Endothelial cell of umbilical vein (primary cell): ENCODE data around the gene OTOP2. TPM values are rescaled to one million over a fixed set of nuclear protein-coding genes. Genes with fewer than 3 reads are reported as not detected.

Experiments used
- BruUV-seq: library from RNA; stranded (reverse); fragments of 400-500 nt; replicated peaks from 2 replicates; lab custom pipeline; 2021; lab: Mats Ljungman, UMichigan
- CTCF ChIA-PET: fragments of 300-600, 350-600 bp; sonication (Branson Sonifier 250); formaldehyde crosslinking; loops from one replicate; lab custom pipeline; 2021; ENCODE audit warnings: antibody characterized with exemption, inconsistent platforms; lab: Charles Lee
- POLR2A ChIA-PET: fragments of 300-600, 350-600 bp; sonication (Branson Sonifier 250); formaldehyde crosslinking; loops from one replicate; lab custom pipeline; 2021; ENCODE audit warnings: antibody characterized with exemption, inconsistent platforms; lab: Charles Lee
- DNase-seq: peaks from one replicate; pipeline ENCODE4 v3.0.0-alpha.2; 2011; ENCODE audit warnings: low read depth, low spot score
- FAIRE-seq: peaks from 2 replicates; lab custom pipeline; 2011; peaks lifted over from hg19 to GRCh38; lab: Jason Lieb, UNC
- H2AFZ ChIP-seq: 2 replicates; pipeline ENCODE4 v1.6.0; 2012; ENCODE audit warnings: low read depth, low read length, control low read depth, inconsistent platforms
- H3K27ac ChIP-seq: 2 replicates; pipeline ENCODE4 v1.5.1; 2011; ENCODE audit warnings: low read depth, mild to moderate bottlenecking, control low read depth, low read length, moderate library complexity; ENCODE audit not compliant: insufficient read depth
- H3K27me3 ChIP-seq, 2 experiments: 2 replicates each; pipeline versions ENCODE4 v1.6.0 to v1.6.1; 2011; ENCODE audit warnings: low read length in 2 of 2, mixed read lengths in 1 of 2; ENCODE audit not compliant: control insufficient read depth in 2 of 2, insufficient read depth in 2 of 2
- H3K36me3 ChIP-seq, 2 experiments: 2 replicates in 1 of 2; 3 replicates in 1 of 2; pipeline ENCODE4 v1.5.1; 2011; ENCODE audit warnings: low read length in 2 of 2, mild to moderate bottlenecking in 1 of 2, moderate library complexity in 1 of 2; ENCODE audit not compliant: control insufficient read depth in 2 of 2, insufficient read depth in 2 of 2; ENCODE audit errors: extremely low read depth in 1 of 2
- H3K4me1 ChIP-seq: 3 replicates; pipeline ENCODE4 v1.5.1; 2011; ENCODE audit warnings: mild to moderate bottlenecking, low read length; ENCODE audit not compliant: control insufficient read depth, insufficient read depth; ENCODE audit errors: extremely low read depth
- H3K4me2 ChIP-seq: 2 replicates; pipeline ENCODE4 v1.6.1; 2011; ENCODE audit warnings: low read length, control low read depth, mixed read lengths; ENCODE audit not compliant: insufficient read depth
- H3K4me3 ChIP-seq, 3 experiments: fragments of 200-600 bp in 1 of 3; sonication (generic), shearing (Covaris generic) in 1 of 3; replicated peaks in 1 of 3; 2 replicates each; pipeline ENCODE4 v1.5.1; 2011 to 2016; ENCODE audit warnings: control low read depth in 3 of 3, low read length in 3 of 3, mild to moderate bottlenecking in 2 of 3, inconsistent platforms in 1 of 3, low read depth in 1 of 3, moderate library complexity in 1 of 3; ENCODE audit not compliant: insufficient read depth in 1 of 3
- H3K79me2 ChIP-seq: 2 replicates; pipeline ENCODE4 v1.6.0; 2012; ENCODE audit warnings: low read length, inconsistent platforms; ENCODE audit not compliant: control insufficient read depth, insufficient read depth
- H3K9ac ChIP-seq: replicated peaks from 2 replicates; pipeline ENCODE3; 2011; ENCODE audit warnings: low read length, control low read depth; ENCODE audit not compliant: insufficient read depth; ENCODE audit errors: extremely low read depth
- H3K9me1 ChIP-seq: replicated peaks from 3 replicates; pipeline ENCODE4 v1.6.0; 2011; ENCODE audit warnings: mild to moderate bottlenecking, low read length; ENCODE audit not compliant: control insufficient read depth, insufficient read depth; ENCODE audit errors: extremely low read depth
- H3K9me3 ChIP-seq: replicated peaks from 2 replicates; pipeline ENCODE4 v1.5.1; 2012; ENCODE audit warnings: low read length, inconsistent platforms; ENCODE audit not compliant: control insufficient read depth, insufficient read depth
- H4K20me1 ChIP-seq: replicated peaks from 2 replicates; pipeline ENCODE3; 2011; ENCODE audit warnings: mild to moderate bottlenecking, low read length; ENCODE audit not compliant: control insufficient read depth, insufficient read depth; ENCODE audit errors: extremely low read depth
- EZH2 ChIP-seq: IDR thresholded peaks from 2 replicates; pipeline ENCODE4 v1.6.1; 2012; ENCODE audit warnings: borderline replicate concordance, low read depth, mild to moderate bottlenecking, moderate library complexity, low read length, inconsistent platforms; ENCODE audit not compliant: severe bottlenecking
- FOS ChIP-seq: IDR thresholded peaks from 2 replicates; pipeline ENCODE4 v1.6.1; 2011; ENCODE audit warnings: mild to moderate bottlenecking, low read length, moderate library complexity, borderline replicate concordance; ENCODE audit not compliant: insufficient read depth
- GATA2 ChIP-seq: IDR thresholded peaks from 2 replicates; pipeline ENCODE4 v1.7.0; 2011; ENCODE audit warnings: low read depth, mild to moderate bottlenecking, moderate library complexity, mixed read lengths, low read length; ENCODE audit not compliant: insufficient read length, insufficient read depth
- JUN ChIP-seq: IDR thresholded peaks from 2 replicates; pipeline ENCODE4 v1.6.1; 2011; ENCODE audit warnings: borderline replicate concordance, low read depth; ENCODE audit not compliant: insufficient read length, insufficient read depth
- MYC ChIP-seq: IDR thresholded peaks from one replicate; pipeline ENCODE4 v1.6.1; 2011; ENCODE audit warnings: mild to moderate bottlenecking, low read depth, low read length
- POLR2A ChIP-seq: IDR thresholded peaks from 2 replicates; pipeline ENCODE4 v1.6.1; 2012; ENCODE audit warnings: low read depth, mild to moderate bottlenecking, control low read depth, low read length
- POLR2AphosphoS5 ChIP-seq: IDR thresholded peaks from 2 replicates; pipeline ENCODE4 v1.6.1; 2012; ENCODE audit warnings: low read depth, mild to moderate bottlenecking, control low read depth, low read length, moderate library complexity; ENCODE audit not compliant: insufficient read depth
- dilution Hi-C: fragments of 300-500 bp; cut with MboI; formaldehyde crosslinking; loops from one replicate; pipeline ENCODE4 v1.15.0; 2019; ENCODE audit warnings: low sequenced_read_pairs; ENCODE audit not compliant: extremely low pct_ligation_motif_present
- intact Hi-C: fragments of 100-400 bp; cut with micrococcal nuclease; formaldehyde crosslinking; loops from one replicate; pipeline ENCODE4 v1.10.0; 2022
- polyA plus RNA-seq, 4 experiments: library from polyadenylated mRNA; depleted of rRNA in 3 of 4; stranded (reverse) in 3 of 4; unstranded in 1 of 4; fragments of >200 nt; gene quantifications; 2 replicates each; pipeline versions ENCODE4 v1.2.1 to v1.2.3, GENCODE V29; 2011 to 2012; ENCODE audit warnings: missing spikeins in 1 of 4
- total RNA-seq: library from RNA; stranded (reverse); gene quantifications from 2 replicates; pipeline ENCODE4 v1.2.3, GENCODE V29; 2021
- TF ChIP-seq, protein P1 (sequence below): IDR thresholded peaks from 2 replicates; pipeline ENCODE4 v1.6.1; 2011; ENCODE audit not compliant: insufficient read depth, insufficient read length

Gene OTOP2
- total and polyA plus RNA-seq, 2 donors (not counting 3 experiments of a cell fraction or from before 2014, with no cell fraction given): not detected

GRCh38 chr17:74938194-74938950 lies 14.3 kb downstream of the OTOP2 start:
- H3K27ac ChIP-seq: no peak overlapping the region
- dilution Hi-C loops: no loop called here
- POLR2A ChIA-PET: interaction anchor here (0.6 kb wide), 1 partner anchor 354 kb away, joined by 3 read pairs; no protein-coding TSS in a partner anchor

GRCh38 chr17:74939534-74939933 lies 15.5 kb downstream of the OTOP2 start:
- dilution Hi-C loops: no loop called here
- H3K79me2 ChIP-seq: no peaks in the 10 kb centered on the region
- no peaks in the 10 kb centered on the region for H3K36me3 ChIP-seq
- H3K4me3 ChIP-seq: no peak overlapping the region
- BruUV-seq: no TSS peak
- H3K4me1 ChIP-seq: no peaks in the 10 kb centered on the region
- H2AFZ ChIP-seq: no peak overlapping the region
- POLR2A ChIA-PET: no interaction called here
- H3K9me1 ChIP-seq: no peaks in the 10 kb centered on the region
- H3K27me3 ChIP-seq: peaks cover 30 to 35% of the 10 kb centered on the region in 2 experiments
- intact Hi-C loops: no loop called here
- no peak overlapping the region for H3K9ac ChIP-seq
- CTCF ChIA-PET: interaction anchor here (1.3 to 1.7 kb wide), 2 partner anchors 15 to 22 kb away, joined by 4 read pairs; partner anchors contain the start of gene OTOP2
- no peak overlapping the region for H3K27ac ChIP-seq
- FAIRE-seq (no peak), DNase-seq (no peak)
- TF ChIP-seq GATA2: no peak
- TF ChIP-seq EZH2: no peak
- TF ChIP-seq, protein P1, sequence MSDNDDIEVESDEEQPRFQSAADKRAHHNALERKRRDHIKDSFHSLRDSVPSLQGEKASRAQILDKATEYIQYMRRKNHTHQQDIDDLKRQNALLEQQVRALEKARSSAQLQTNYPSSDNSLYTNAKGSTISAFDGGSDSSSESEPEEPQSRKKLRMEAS: no peak
- TF ChIP-seq POLR2AphosphoS5: no peak
- TF ChIP-seq POLR2A: no peak
- no peak overlapping the region for H3K4me2 ChIP-seq
- H3K9me3 ChIP-seq: no peaks in the 10 kb centered on the region
- H4K20me1 ChIP-seq: no peaks in the 10 kb centered on the region

More at GRCh38 chr17:74938194-74938950, 14.3 kb downstream of the OTOP2 start:
- no peak overlapping the region for H3K9ac ChIP-seq
- no TSS peak for BruUV-seq
- TF ChIP-seq JUN (no peak), FOS (no peak), EZH2 (no peak), MYC (no peak), GATA2 (no peak), POLR2AphosphoS5 (no peak), POLR2A (no peak)
- TF ChIP-seq, protein P1: no peak
- H2AFZ ChIP-seq: no peak overlapping the region
- no peaks in the 10 kb centered on the region for H3K4me1 ChIP-seq
- H4K20me1 ChIP-seq: no peaks in the 10 kb centered on the region
- no peak for DNase-seq
- H3K79me2 ChIP-seq: no peaks in the 10 kb centered on the region
- no peaks in the 10 kb centered on the region for H3K9me3 ChIP-seq
- CTCF ChIA-PET: interaction anchor here (1.3 to 1.7 kb wide), 2 partner anchors 14 to 23 kb away, joined by 4 read pairs; partner anchors contain the start of gene OTOP2
- no peak for FAIRE-seq
- H3K9me1 ChIP-seq: no peaks in the 10 kb centered on the region
- peaks cover 38 to 42% of the 10 kb centered on the region in 2 experiments for H3K27me3 ChIP-seq
- intact Hi-C loops: no loop called here
- no peaks in the 10 kb centered on the region for H3K36me3 ChIP-seq
- no peak overlapping the region for H3K4me3 ChIP-seq
- H3K4me2 ChIP-seq: no peak overlapping the region
